ENCODE data around the gene ACOX2.

ACOX2 gene

GRCh38 chr3:58521336-58521670 lies 15.7 kb downstream of the ACOX2 start:
- Histone ChIP-seq H3K27ac (ENCODE audit: low read depth, low read length, poor library complexity, severe bottlenecking) (no peak overlapping the region), H3K4me2 (ENCODE audit: low read length) (no peak overlapping the region)

GRCh38 chr3:58520403-58521335 lies 16.3 kb downstream of the ACOX2 start:
- no peaks in the 10 kb centered on the region for H3K36me3 ChIP-seq (ENCODE audit: insufficient read depth, low read length)
- H3K79me2 ChIP-seq (ENCODE audit: insufficient read depth, low read length), result no peaks in the 10 kb centered on the region
- no peaks in the 10 kb centered on the region for H4K20me1 ChIP-seq (ENCODE audit: insufficient read depth, low read length)
- H3K9ac ChIP-seq (ENCODE audit: low read length), result no peak overlapping the region
- H3F3A ChIP-seq (ENCODE audit: insufficient read depth, low read length), result no peaks in the 10 kb centered on the region
- H3K4me2 ChIP-seq (ENCODE audit: low read length), result no peak overlapping the region
- H3K27ac ChIP-seq (ENCODE audit: low read depth, low read length, poor library complexity, severe bottlenecking), result no peak overlapping the region
- TF ChIP-seq, protein P1, sequence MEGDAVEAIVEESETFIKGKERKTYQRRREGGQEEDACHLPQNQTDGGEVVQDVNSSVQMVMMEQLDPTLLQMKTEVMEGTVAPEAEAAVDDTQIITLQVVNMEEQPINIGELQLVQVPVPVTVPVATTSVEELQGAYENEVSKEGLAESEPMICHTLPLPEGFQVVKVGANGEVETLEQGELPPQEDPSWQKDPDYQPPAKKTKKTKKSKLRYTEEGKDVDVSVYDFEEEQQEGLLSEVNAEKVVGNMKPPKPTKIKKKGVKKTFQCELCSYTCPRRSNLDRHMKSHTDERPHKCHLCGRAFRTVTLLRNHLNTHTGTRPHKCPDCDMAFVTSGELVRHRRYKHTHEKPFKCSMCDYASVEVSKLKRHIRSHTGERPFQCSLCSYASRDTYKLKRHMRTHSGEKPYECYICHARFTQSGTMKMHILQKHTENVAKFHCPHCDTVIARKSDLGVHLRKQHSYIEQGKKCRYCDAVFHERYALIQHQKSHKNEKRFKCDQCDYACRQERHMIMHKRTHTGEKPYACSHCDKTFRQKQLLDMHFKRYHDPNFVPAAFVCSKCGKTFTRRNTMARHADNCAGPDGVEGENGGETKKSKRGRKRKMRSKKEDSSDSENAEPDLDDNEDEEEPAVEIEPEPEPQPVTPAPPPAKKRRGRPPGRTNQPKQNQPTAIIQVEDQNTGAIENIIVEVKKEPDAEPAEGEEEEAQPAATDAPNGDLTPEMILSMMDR (IDR thresholded peaks at IDR 0.05; ENCODE audit: low read length), result no peak
- TF ChIP-seq EZH2 (IDR thresholded peaks at IDR 0.05; ENCODE audit: borderline replicate concordance, low read length), result no peak
- H2AFZ ChIP-seq (ENCODE audit: low read length), result no peak overlapping the region
- no peaks in the 10 kb centered on the region for H3K27me3 ChIP-seq (ENCODE audit: insufficient read depth, low read length)
- H3K4me1 ChIP-seq (ENCODE audit: insufficient read depth, low read length, severe bottlenecking), result no peaks in the 10 kb centered on the region
- no peaks in the 10 kb centered on the region for H3K9me2 ChIP-seq (ENCODE audit: low read depth, low read length)
- H3K9me3 ChIP-seq (ENCODE audit: low read length), result no peaks in the 10 kb centered on the region
- no peak overlapping the region for H3K4me3 ChIP-seq (ENCODE audit: low read depth, low read length, poor library complexity, severe bottlenecking)

More at GRCh38 chr3:58521336-58521670, 15.7 kb downstream of the ACOX2 start:
- Histone ChIP-seq H3K4me3 (ENCODE audit: low read depth, low read length, poor library complexity, severe bottlenecking) (no peak overlapping the region), H3K9me3 (ENCODE audit: low read length) (no peaks in the 10 kb centered on the region), H3F3A (ENCODE audit: insufficient read depth, low read length) (no peaks in the 10 kb centered on the region), H2AFZ (ENCODE audit: low read length) (no peak overlapping the region), H3K36me3 (ENCODE audit: insufficient read depth, low read length) (no peaks in the 10 kb centered on the region), H4K20me1 (ENCODE audit: insufficient read depth, low read length) (no peaks in the 10 kb centered on the region), H3K9me2 (ENCODE audit: low read depth, low read length) (no peaks in the 10 kb centered on the region), H3K4me1 (ENCODE audit: insufficient read depth, low read length, severe bottlenecking) (no peaks in the 10 kb centered on the region), H3K9ac (ENCODE audit: low read length) (no peak overlapping the region), H3K79me2 (ENCODE audit: insufficient read depth, low read length) (no peaks in the 10 kb centered on the region), H3K27me3 (ENCODE audit: insufficient read depth, low read length) (no peaks in the 10 kb centered on the region)
- no peak for TF ChIP-seq EZH2 (IDR thresholded peaks at IDR 0.05; ENCODE audit: borderline replicate concordance, low read length)
- TF ChIP-seq, protein P1 (IDR thresholded peaks at IDR 0.05; ENCODE audit: low read length), result no peak

- no peaks in the 10 kb centered on the region for H3K79me2 ChIP-seq (ENCODE audit: insufficient read depth, low read length)
- TF ChIP-seq, protein P1 (IDR thresholded peaks at IDR 0.05; ENCODE audit: low read length), result no peak
- no peak for TF ChIP-seq EZH2 (IDR thresholded peaks at IDR 0.05; ENCODE audit: borderline replicate concordance, low read length)
- H3K27me3 ChIP-seq (ENCODE audit: insufficient read depth, low read length), result no peaks in the 10 kb centered on the region
- no peak overlapping the region for H3K4me3 ChIP-seq (ENCODE audit: low read depth, low read length, poor library complexity, severe bottlenecking)
- no peaks in the 10 kb centered on the region for H4K20me1 ChIP-seq (ENCODE audit: insufficient read depth, low read length)
- no peak overlapping the region for H2AFZ ChIP-seq (ENCODE audit: low read length)
- H3K36me3 ChIP-seq (ENCODE audit: insufficient read depth, low read length), result no peaks in the 10 kb centered on the region
- no peaks in the 10 kb centered on the region for H3F3A ChIP-seq (ENCODE audit: insufficient read depth, low read length)
- no peak overlapping the region for H3K4me2 ChIP-seq (ENCODE audit: low read length)
- H3K27ac ChIP-seq (ENCODE audit: low read depth, low read length, poor library complexity, severe bottlenecking), result no peak overlapping the region
- H3K9me2 ChIP-seq (ENCODE audit: low read depth, low read length), result no peaks in the 10 kb centered on the region
- H3K9me3 ChIP-seq (ENCODE audit: low read length), result no peaks in the 10 kb centered on the region
- H3K9ac ChIP-seq (ENCODE audit: low read length), result no peak overlapping the region
- no peaks in the 10 kb centered on the region for H3K4me1 ChIP-seq (ENCODE audit: insufficient read depth, low read length, severe bottlenecking)
Observed at GRCh38 chr3:58519668-58520402, 17.2 kb downstream of the ACOX2 start.
